AG04449 (cell line): ENCODE results near the gene SLITRK4.

Source experiments
- CTCF ChIA-PET: fragments of 350-600 bp; formaldehyde crosslinking; extraction: SDS; loops from one replicate; lab custom pipeline; 2021; ENCODE audit warnings: antibody characterized with exemption; lab: Yijun Ruan, JAX
- POLR2A ChIA-PET: fragments of 400-600, 350-600 bp; formaldehyde crosslinking; extraction: SDS; loops from one replicate; lab custom pipeline; 2020; ENCODE audit warnings: antibody characterized with exemption, inconsistent platforms; lab: Yijun Ruan, JAX
- DNase-seq: peaks from one replicate; pipeline ENCODE4 v3.0.0-alpha.2; 2010; ENCODE audit warnings: low read depth, low spot score
- H3K4me3 ChIP-seq: 2 replicates; pipeline ENCODE4 v1.5.1; 2011; ENCODE audit warnings: low read depth, mild to moderate bottlenecking, control low read depth, low read length
- CTCF ChIP-seq: IDR thresholded peaks from one replicate; pipeline ENCODE4 v1.5.1; 2011; ENCODE audit warnings: mild to moderate bottlenecking, moderate library complexity, low read length, control low read depth, inconsistent platforms; ENCODE audit not compliant: insufficient read depth; ENCODE audit errors: missing control alignments

SLITRK4 gene

GRCh38 chrX:143635915-143636314 is at the start of gene SLITRK4:
Gene SLITRK4 (minus strand): TSS chrX:143636101. CDS start chrX:143631108, 4,993 bp downstream.
- POLR2A ChIA-PET = no interaction called here
- H3K4me3 ChIP-seq = no peak within 1 kb of the TSS
- CTCF ChIA-PET = no interaction called here
- no peak for DNase-seq
- no peak for TF ChIP-seq CTCF

DNA sequence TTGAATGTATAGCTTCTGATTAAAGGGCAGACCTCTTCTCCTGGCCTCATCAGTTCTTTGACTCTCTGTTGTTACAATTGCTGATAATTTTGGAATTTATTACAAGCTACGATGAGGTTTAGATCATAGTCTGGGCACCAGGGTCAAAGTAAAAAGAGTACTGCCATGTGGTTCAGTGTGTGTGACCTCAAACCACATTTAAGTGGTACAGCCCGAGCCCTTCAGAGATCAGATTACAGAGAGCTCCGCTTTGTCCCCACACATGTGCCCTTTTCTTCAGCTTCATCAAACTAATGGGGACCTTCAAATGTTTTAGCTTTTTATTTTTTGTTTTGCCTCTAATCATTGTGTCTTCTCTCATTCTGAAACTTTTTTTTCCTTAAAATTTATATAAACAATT is 47.6 kb upstream of the SLITRK4 start:
- DNase-seq = no peak
- no peak for TF ChIP-seq CTCF
- ChIA-PET CTCF (no interaction called here), POLR2A (no interaction called here)
- no peak overlapping the region for H3K4me3 ChIP-seq

DNA sequence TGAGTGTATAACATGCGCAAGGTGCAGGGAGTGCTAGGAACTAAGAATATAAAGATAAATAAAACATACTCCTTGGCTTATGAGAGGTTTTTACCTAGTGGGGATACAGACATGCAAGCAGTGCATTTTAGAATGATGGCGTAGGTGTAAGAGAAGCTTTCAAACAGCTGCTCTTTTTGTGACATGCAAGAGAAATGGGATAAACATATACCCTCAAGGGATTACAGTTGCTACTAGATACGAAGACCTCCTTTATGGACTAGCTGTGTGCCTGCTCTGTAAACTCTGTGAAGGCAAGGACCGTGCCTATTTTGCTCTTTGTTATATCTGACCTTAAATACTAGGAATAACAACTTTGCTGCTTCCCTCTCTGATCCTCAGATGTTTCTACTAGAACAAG is 39.0 kb upstream of the SLITRK4 start:
- no peak overlapping the region for H3K4me3 ChIP-seq
- TF ChIP-seq CTCF = no peak
- ChIA-PET CTCF (no interaction called here), POLR2A (no interaction called here)
- no peak for DNase-seq

DNA sequence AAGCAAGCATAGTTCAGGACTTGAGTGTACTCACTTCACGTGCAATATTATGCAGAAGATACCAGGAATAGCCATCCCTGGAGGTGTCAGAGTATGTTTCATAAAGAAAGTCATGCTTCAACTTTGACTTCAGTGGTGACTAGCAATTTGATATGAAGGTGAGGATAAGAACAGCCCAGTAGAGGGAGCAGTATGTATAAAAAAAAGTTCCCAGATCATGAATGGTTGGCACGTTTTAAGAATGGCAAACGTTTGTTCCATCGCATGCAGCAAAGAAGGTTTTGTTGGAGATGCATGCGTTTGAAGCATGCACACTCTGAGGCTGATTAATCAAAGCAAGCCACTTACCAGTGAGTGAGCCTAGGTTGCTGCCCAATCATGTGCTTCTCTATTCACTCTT is 33.5 kb upstream of the SLITRK4 start:
- no peak overlapping the region for H3K4me3 ChIP-seq
- ChIA-PET POLR2A (no interaction called here), CTCF (no interaction called here)
- DNase-seq = no peak
- no peak for TF ChIP-seq CTCF

GRCh38 chrX:143664302-143664701 is 28.4 kb upstream of the SLITRK4 start:
- no peak overlapping the region for H3K4me3 ChIP-seq
- POLR2A ChIA-PET = no interaction called here

DNA sequence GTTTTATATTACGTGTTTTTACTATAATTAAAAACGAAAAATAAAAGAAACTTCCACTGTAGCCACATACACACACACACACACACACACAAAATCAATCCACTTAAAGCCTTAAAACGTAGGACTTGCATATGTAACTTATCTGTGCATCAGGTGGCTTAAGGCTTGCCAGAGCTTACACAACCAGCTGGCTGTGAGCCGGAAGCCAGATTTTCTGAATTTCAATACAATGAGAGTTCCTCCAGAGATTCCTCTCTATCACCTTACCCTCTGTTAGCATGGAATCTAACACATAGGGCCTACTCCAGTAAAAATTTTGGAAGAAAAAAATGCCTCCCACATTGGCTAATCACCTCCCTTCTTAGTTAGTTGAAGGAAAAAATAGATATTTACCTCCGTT is 27.9 kb upstream of the SLITRK4 start:
- DNase-seq = no peak
- POLR2A ChIA-PET = no interaction called here
- CTCF ChIA-PET = no interaction called here
- H3K4me3 ChIP-seq = no peak overlapping the region
- TF ChIP-seq CTCF = no peak

More at GRCh38 chrX:143664302-143664701, 28.4 kb upstream of the SLITRK4 start:
- CTCF ChIA-PET = no interaction called here
- no peak for TF ChIP-seq CTCF
- DNase-seq = no peak
